NCI-H510A (cell line): ENCODE measurements around the gene B4GALT2.

Source experiments
- DNase-seq: peaks from one replicate; lab custom pipeline; 2025; lab: John Stamatoyannopoulos, UW

Gene B4GALT2

DNA sequence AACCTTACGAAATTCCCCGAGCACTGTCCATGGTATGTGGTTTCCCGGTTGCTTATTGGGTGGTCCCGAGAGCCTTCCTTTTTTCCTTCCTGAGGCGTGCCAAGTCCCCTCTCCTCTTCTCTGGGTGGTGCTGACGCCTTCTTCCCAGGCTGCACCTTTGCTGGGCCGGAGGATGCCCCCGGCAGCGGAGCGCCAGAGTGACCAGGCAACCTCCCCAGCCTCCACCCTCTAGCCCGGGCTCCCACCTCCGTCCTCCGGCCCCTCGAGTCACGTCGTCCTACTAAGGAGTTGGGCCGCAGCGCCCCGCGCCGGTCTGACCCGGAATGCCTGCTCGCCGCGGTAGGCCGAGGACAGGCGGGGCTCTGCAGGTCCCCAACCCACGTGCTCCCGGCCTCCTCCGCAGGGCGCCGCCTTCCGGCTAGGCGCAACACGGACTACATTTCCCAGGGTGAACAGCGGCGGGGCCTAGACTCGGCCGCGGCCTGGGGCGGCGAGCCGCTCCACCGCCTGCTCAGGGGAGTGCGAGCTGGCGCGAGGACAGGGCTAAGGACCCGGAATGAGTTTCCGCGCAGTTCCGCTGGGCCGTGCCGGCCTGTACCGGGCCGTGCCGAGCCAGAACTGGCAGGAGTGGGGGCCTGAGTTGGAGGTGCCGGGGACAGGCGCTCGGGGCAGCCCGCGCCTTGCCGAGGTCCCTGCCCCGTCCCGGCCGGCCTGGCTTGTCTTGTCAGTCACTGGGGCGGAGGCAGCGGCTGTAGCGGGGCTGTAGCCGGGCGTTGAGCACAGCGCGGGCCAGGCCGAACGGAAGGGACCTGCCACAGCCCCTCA is 32.6 kb upstream of the B4GALT2 start, which contains the start of gene IPO13:
IPO13 (plus strand) TSS at position 715 of the 825 bp plus-strand sequence. CDS start 651 bp downstream, outside the sequence.
- peak; percentile 100 for DNase-seq

- DNase-seq: no peak
Observed at GRCh38 chr1:43947061-43947873, 31.7 kb upstream of the B4GALT2 start.

- no peak for DNase-seq
Observed at GRCh38 chr1:43947874-43948437, 31.1 kb upstream of the B4GALT2 start.

DNA sequence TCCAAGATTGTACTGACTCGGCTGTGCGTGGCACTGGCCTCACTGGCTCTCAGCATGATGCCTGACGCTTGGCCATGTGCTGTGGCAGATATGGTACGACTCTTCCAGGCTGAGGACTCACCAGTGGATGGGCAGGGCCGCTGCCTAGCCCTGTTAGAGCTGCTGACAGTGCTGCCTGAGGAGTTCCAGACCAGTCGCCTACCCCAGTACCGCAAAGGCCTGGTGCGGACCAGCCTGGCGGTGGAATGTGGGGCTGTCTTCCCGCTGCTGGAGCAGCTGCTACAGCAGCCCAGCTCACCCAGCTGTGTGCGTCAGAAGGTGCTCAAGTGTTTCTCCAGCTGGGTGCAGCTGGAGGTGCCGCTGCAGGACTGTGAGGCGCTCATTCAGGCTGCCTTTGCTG is 29.3 kb upstream of the B4GALT2 start:
- DNase-seq: peak; percentile 98

DNA sequence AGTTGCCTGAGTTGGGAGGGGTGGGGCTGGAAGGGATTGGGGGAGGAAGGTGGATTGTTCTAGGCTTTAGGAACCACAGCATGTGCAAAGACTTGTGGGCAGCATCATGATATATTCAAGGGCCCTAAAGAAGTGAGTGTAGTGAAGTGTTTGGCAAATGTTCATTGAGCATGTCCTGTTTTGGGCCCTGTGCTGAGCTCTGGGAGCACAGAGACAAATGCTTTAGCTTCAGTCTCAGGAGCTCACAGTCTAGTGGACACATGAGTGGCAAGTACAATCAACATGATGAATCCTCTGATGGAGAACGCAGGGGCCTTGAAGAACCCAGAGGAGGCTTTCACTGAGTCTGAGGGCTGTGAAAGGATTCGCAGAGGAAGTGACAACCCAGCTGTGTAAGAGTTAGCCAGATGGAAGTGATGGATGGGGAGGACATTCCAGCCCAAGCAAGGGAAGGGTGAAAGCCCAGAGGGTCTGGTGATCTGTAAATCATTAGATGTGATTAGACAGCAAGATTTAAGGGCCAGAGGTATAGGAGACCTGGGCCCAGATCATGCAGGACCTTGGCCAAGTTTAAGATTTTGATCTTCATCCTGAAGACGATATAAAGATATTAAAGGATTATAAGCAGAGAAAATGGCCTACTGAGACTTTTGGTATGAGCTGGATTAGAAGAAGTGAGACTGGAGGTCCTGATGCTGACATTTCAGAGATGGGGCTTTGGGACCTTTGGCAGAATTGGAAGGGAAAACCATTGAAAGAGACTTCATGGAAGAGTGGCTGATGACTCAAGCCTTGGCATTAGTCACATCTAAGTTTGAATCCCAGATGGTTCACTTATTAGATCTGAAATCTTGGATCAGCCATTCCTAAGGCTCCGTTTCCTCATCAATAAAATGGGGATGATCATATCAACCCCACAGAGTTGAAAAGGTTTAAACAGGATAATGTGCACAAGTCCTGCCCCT is 27.7 kb upstream of the B4GALT2 start:
- no peak for DNase-seq

- DNase-seq: peak; percentile 94
Observed at GRCh38 chr1:43952731-43953346, 26.2 kb upstream of the B4GALT2 start.

- peak; percentile 51 for DNase-seq
Observed at GRCh38 chr1:43953361-43953760, 25.6 kb upstream of the B4GALT2 start.

GRCh38 chr1:43954036-43954435 is 25.0 kb upstream of the B4GALT2 start:
- no peak for DNase-seq

GRCh38 chr1:43956234-43956633 is 22.8 kb upstream of the B4GALT2 start:
- DNase-seq: no peak

GRCh38 chr1:43957407-43958040 is 21.5 kb upstream of the B4GALT2 start:
- no peak for DNase-seq

GRCh38 chr1:43958351-43959255 is 20.4 kb upstream of the B4GALT2 start:
- no peak for DNase-seq

GRCh38 chr1:43960798-43961197 is 18.2 kb upstream of the B4GALT2 start:
- DNase-seq: no peak

DNA sequence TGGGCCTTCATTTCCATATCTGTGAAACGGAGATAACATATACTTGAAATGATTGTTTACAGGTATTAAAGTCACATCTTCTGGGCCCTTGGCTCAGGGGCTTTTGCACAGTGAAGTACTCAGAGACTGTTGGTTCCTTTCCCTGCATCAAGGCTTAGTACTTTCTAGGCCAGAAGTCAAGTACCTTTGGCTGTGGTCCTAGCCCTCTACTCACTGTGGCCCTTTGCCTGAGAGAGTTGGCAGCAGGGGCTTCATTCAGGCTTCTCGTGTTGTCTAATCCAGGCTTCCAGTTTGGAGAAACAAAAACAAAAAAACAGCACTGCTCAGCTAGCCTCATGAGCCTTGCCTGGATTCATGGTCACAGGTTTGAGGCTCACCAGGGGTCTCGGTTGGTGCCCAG is 17.3 kb upstream of the B4GALT2 start:
- no peak for DNase-seq

GRCh38 chr1:43962324-43962723 is 16.7 kb upstream of the B4GALT2 start:
- DNase-seq: no peak

DNA sequence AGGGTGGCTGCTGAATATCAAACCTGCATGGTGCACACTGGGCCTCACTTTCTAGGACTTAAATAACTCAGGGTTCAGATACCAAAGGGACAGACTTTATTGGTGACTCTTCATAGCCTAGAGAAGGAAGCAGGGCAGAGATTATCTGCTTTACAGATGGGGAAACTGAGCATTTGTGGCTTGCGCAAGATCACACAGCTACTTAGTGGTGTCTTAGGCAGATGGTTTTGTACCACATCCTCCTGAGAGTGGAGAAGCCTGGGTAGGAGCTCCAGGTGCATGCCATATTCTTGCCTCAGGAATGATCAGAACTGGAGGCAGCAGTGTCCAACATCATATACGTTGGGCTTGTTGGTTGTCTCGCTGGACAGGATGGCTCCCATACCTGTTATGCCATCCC is 16.0 kb upstream of the B4GALT2 start:
- DNase-seq: no peak

DNA sequence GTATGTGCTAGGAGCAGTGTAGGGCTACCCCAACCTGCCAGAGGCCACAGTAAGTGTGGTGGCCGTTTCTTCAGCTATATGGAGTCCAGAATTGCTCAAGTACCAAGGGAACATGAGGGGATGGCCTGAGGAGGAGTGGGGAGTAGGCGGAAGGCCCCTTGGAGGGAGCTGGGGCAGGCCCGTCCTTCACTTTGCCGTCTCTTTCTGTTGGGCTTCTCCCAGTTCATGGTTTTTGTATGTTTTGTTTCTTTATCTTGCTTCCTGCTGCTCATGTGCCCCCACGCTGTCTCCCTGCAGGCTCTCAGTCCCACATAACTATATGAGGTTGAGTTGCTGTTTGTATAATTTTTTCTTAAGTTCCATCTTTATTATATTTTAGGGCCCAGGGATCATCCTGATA is 15.1 kb upstream of the B4GALT2 start:
- DNase-seq: no peak

DNA sequence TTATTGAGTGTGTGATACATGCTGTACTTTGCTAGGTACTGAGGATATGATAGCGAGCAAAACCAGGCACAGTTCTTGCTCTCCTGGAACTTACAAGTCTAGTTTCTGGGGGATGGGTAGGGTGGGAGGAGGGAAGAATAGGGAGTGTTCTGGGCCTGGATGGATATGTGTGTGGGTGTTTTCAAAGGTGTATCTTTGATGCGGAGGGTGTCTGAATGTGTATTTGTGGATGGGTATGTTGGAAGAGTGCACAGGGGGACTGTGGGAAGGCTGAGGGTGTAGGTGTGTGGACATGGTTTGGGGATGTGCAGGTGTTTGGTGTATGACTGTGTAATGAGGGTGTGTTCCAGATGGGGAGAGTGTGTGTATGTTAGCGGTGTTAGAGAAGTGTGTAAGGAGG is 13.7 kb upstream of the B4GALT2 start:
- no peak for DNase-seq

GRCh38 chr1:43968348-43968948 is 10.6 kb upstream of the B4GALT2 start:
- DNase-seq: no peak

GRCh38 chr1:43969416-43969745 is 9.6 kb upstream of the B4GALT2 start:
- no peak for DNase-seq
